ENCODE measurements around the gene CLPTM1. TPM values are rescaled to one million over a fixed set of nuclear protein-coding genes. Genes with fewer than 3 reads are reported as not detected.

The CLPTM1 gene
- total RNA-seq, 1 donor from 2014 or later: 39.6 TPM

GRCh38 chr19:44972802-44973201, 17.6 kb downstream of the CLPTM1 start:
- no peak for DNase-seq (ENCODE audit: low read depth)
- H3K4me3 ChIP-seq (ENCODE audit: low read depth, low read length): no peak overlapping the region
- TF ChIP-seq CTCF (conservative IDR thresholded peaks at IDR 0.05; ENCODE audit: low read depth, low read length): no peak

- no peak for TF ChIP-seq CTCF (conservative IDR thresholded peaks at IDR 0.05; ENCODE audit: low read depth, low read length)
- no peak overlapping the region for H3K4me3 ChIP-seq (ENCODE audit: low read depth, low read length)
- DNase-seq (ENCODE audit: low read depth): no peak
Measured at GRCh38 chr19:44973982-44974735, 19.0 kb downstream of the CLPTM1 start.

GRCh38 chr19:44974857-44975256, 19.7 kb downstream of the CLPTM1 start:
- no peak for DNase-seq (ENCODE audit: low read depth)
- H3K4me3 ChIP-seq (ENCODE audit: low read depth, low read length): no peak overlapping the region
- no peak for TF ChIP-seq CTCF (conservative IDR thresholded peaks at IDR 0.05; ENCODE audit: low read depth, low read length)

GRCh38 chr19:44975444-44975843, 20.3 kb downstream of the CLPTM1 start:
- no peak overlapping the region for H3K4me3 ChIP-seq (ENCODE audit: low read depth, low read length)
- no peak for DNase-seq (ENCODE audit: low read depth)

GRCh38 chr19:44984005-44984404, 28.8 kb downstream of the CLPTM1 start:
- DNase-seq (ENCODE audit: low read depth): no peak
- no peak overlapping the region for H3K4me3 ChIP-seq (ENCODE audit: low read depth, low read length)
- no peak for TF ChIP-seq CTCF (conservative IDR thresholded peaks at IDR 0.05; ENCODE audit: low read depth, low read length)

More at GRCh38 chr19:44975444-44975843, 20.3 kb downstream of the CLPTM1 start:
- no peak for TF ChIP-seq CTCF (conservative IDR thresholded peaks at IDR 0.05; ENCODE audit: low read depth, low read length)

GRCh38 chr19:44985445-44985844, 30.3 kb downstream of the CLPTM1 start:
- H3K4me3 ChIP-seq (ENCODE audit: low read depth, low read length): no peak overlapping the region
- TF ChIP-seq CTCF (conservative IDR thresholded peaks at IDR 0.05; ENCODE audit: low read depth, low read length): no peak
- DNase-seq (ENCODE audit: low read depth): no peak

GRCh38 chr19:44986389-44986788, 31.2 kb downstream of the CLPTM1 start:
- no peak for TF ChIP-seq CTCF (conservative IDR thresholded peaks at IDR 0.05; ENCODE audit: low read depth, low read length)
- H3K4me3 ChIP-seq (ENCODE audit: low read depth, low read length): no peak overlapping the region
- DNase-seq (ENCODE audit: low read depth): no peak
